ENCODE measurements around the gene LIN52. TPM values are rescaled to one million over a fixed set of nuclear protein-coding genes. Genes with fewer than 3 reads are reported as not detected.

The LIN52 gene
- polyA plus RNA-seq, 2 of the 4 experiments (the other 2 are of a cell fraction), result 9.3 to 10.8 TPM

DNA sequence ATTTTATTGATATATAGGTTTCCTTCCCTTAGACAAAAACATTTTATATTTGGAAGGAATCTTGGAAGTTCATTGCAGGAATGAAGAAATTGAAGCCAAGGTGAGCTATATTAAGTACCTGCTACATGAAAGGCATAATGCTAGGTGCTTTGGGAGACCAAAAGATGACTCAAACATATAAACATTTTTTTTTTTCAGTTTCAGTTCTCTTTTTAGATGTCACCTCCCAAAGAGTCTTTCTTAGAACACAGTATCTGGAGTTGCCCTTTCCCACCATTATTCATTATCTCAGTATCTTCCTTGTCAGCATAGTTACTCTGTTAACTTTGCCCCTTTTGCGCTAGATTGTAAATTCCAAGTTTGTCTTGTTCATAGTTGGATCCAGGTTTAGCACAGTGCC is 1.1 kb downstream of the LIN52 start:
- ChIA-PET CTCF (no interaction called here), POLR2A (no interaction called here)
- peak overlapping the region; percentile 92 for H3K4me2 ChIP-seq
- 97% methylated on average over 1 of the region's 1 CpG for WGBS (ENCODE audit: missing lambda C conversion rate)
- peaks cover 20% of the 10 kb centered on the region; the same call in 2 of the 3 replicates for H3K4me1 ChIP-seq
- peak overlapping the region; percentile 76 for H3K4me3 ChIP-seq
- TF ChIP-seq HES2 (IDR thresholded peaks at IDR 0.05) (no peak), FOSB (CRISPR knock-in tag; IDR thresholded peaks at IDR 0.05) (no peak), RAD21 (conservative IDR thresholded peaks at IDR 0.05 in 1 of 2, IDR thresholded peaks at IDR 0.05 in 1 of 2) (no peak), NPAS2 (CRISPR knock-in tag; IDR thresholded peaks at IDR 0.05; ENCODE audit: borderline replicate concordance) (no peak), BCL3 (IDR thresholded peaks at IDR 0.05) (no peak), HDAC2 (IDR thresholded peaks at IDR 0.05) (no peak), HEYL (CRISPR knock-in tag; IDR thresholded peaks at IDR 0.05) (no peak), MYC (IDR thresholded peaks at IDR 0.05; ENCODE audit: borderline replicate concordance, low read length) (no peak), NFE2L2 (conservative IDR thresholded peaks at IDR 0.05; ENCODE audit: low read length) (no peak), HOXB13 (CRISPR knock-in tag; IDR thresholded peaks at IDR 0.05; ENCODE audit: low read depth) (no peak), KDM1A (IDR thresholded peaks at IDR 0.05; ENCODE audit: low read depth) (no peak), HMGXB4 (CRISPR knock-in tag; IDR thresholded peaks at IDR 0.05; ENCODE audit: borderline replicate concordance) (no peak), PHF8 (IDR thresholded peaks at IDR 0.05; ENCODE audit: borderline replicate concordance, low read depth) (no peak), CBX2 (IDR thresholded peaks at IDR 0.05; ENCODE audit: borderline replicate concordance, low read depth) (no peak)
- TF ChIP-seq, protein P1, sequence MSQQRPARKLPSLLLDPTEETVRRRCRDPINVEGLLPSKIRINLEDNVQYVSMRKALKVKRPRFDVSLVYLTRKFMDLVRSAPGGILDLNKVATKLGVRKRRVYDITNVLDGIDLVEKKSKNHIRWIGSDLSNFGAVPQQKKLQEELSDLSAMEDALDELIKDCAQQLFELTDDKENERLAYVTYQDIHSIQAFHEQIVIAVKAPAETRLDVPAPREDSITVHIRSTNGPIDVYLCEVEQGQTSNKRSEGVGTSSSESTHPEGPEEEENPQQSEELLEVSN (IDR thresholded peaks at IDR 0.05; ENCODE audit: borderline replicate concordance, low read depth), result no peak
- DNase-seq (ENCODE audit: low read depth in 1 of 2, low spot score in 1 of 2) (no peak), FAIRE-seq (no peak), ATAC-seq (no peak)
- no peak overlapping the region for H3K27ac ChIP-seq
- H3K9me3 ChIP-seq, result no peaks in the 10 kb centered on the region

DNA sequence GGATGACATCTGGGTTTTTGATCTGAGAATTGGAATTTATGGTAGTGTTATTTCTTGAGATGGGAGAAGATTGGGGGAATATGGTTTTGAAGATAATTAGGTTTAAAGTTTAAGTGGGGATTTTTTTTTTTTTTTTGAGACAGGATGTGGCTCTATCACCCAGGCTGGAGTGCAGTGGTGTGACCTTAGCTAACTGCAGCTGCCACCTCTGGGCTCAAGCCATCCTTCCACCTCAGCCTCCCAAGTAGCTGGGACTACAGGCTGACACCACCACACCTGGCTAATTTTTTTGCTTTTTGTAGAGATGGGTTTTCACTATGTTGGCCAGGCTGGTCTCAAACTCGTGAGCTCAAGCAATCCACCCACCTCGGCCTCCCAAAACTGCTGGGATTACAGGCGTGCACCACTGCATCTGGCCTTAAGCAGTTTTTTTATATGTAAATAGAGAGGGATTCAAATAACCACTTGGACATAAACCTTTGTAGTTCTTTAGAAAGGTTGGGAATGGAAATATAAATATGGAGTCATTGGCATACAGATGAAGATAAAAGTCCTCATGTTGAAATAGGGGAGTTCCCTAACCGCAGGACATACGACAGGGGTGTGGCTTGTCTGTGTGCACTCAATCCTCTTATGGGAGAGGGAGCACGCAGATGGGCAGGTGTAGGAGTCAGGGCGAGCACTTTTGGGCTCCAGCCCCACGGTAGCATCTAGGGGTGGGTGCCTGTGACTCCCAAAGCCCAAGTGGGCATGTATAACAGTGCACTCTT is 4.7 kb downstream of the LIN52 start:
- WGBS (ENCODE audit: missing lambda C conversion rate), result 92% methylated on average over 8 of the region's 8 CpGs
- ChIA-PET CTCF (interaction anchor here (0.9 to 1.3 kb wide), 2 partner anchors 22 to 162 kb away, joined by 3 read pairs; no protein-coding TSS in a partner anchor), POLR2A (no interaction called here)
- Histone ChIP-seq H3K4me1 (peaks cover 7% of the 10 kb centered on the region; the same call in 1 of the 3 replicates), H3K27ac (no peak overlapping the region), H3K9me3 (no peaks in the 10 kb centered on the region), H3K4me2 (no peak overlapping the region), H3K4me3 (no peak overlapping the region)
- no peak for DNase-seq (ENCODE audit: low read depth in 1 of 2, low spot score in 1 of 2)
- TF ChIP-seq HOXB13 (CRISPR knock-in tag; IDR thresholded peaks at IDR 0.05; ENCODE audit: low read depth) (no peak), MYC (IDR thresholded peaks at IDR 0.05; ENCODE audit: borderline replicate concordance, low read length) (no peak), FOSL2 (IDR thresholded peaks at IDR 0.05) (no peak), FOSL2 (CRISPR knock-in tag; IDR thresholded peaks at IDR 0.05) (no peak), SMC3 (IDR thresholded peaks at IDR 0.05) (no peak)
- ATAC-seq, result no peak
- no peak for FAIRE-seq

- no peak overlapping the region for H3K4me3 ChIP-seq
These were observed 20.6 kb downstream of the LIN52 start for GRCh38 chr14:74105381-74105780.

More at GRCh38 chr14:74105381-74105780, 20.6 kb downstream of the LIN52 start:
- WGBS (ENCODE audit: missing lambda C conversion rate), result 90% methylated on average over 2 of the region's 2 CpGs
- Histone ChIP-seq H3K4me2 (no peak overlapping the region), H3K27ac (no peak overlapping the region), H3K4me1 (no peaks in the 10 kb centered on the region), H3K9me3 (no peaks in the 10 kb centered on the region)
- TF ChIP-seq KDM5A (IDR thresholded peaks at IDR 0.05), result no peak
- no peak for TF ChIP-seq CHD4 (IDR thresholded peaks at IDR 0.05; ENCODE audit: borderline replicate concordance)
- no peak for TF ChIP-seq POLR2A (IDR thresholded peaks at IDR 0.05; ENCODE audit: low read length)
- no peak for TF ChIP-seq NPAS2 (CRISPR knock-in tag; IDR thresholded peaks at IDR 0.05; ENCODE audit: borderline replicate concordance)
- no peak for TF ChIP-seq HDAC2 (IDR thresholded peaks at IDR 0.05)
- TF ChIP-seq BHLHE40 (IDR thresholded peaks at IDR 0.05; ENCODE audit: low read depth, low read length), result no peak
- no peak for TF ChIP-seq KDM1A (IDR thresholded peaks at IDR 0.05; ENCODE audit: low read depth)
- no peak for TF ChIP-seq SMC3 (IDR thresholded peaks at IDR 0.05)
- TF ChIP-seq FOXS1 (CRISPR knock-in tag; IDR thresholded peaks at IDR 0.05), result no peak
- TF ChIP-seq CBX2 (IDR thresholded peaks at IDR 0.05; ENCODE audit: borderline replicate concordance, low read depth), result no peak
- TF ChIP-seq, protein P2, sequence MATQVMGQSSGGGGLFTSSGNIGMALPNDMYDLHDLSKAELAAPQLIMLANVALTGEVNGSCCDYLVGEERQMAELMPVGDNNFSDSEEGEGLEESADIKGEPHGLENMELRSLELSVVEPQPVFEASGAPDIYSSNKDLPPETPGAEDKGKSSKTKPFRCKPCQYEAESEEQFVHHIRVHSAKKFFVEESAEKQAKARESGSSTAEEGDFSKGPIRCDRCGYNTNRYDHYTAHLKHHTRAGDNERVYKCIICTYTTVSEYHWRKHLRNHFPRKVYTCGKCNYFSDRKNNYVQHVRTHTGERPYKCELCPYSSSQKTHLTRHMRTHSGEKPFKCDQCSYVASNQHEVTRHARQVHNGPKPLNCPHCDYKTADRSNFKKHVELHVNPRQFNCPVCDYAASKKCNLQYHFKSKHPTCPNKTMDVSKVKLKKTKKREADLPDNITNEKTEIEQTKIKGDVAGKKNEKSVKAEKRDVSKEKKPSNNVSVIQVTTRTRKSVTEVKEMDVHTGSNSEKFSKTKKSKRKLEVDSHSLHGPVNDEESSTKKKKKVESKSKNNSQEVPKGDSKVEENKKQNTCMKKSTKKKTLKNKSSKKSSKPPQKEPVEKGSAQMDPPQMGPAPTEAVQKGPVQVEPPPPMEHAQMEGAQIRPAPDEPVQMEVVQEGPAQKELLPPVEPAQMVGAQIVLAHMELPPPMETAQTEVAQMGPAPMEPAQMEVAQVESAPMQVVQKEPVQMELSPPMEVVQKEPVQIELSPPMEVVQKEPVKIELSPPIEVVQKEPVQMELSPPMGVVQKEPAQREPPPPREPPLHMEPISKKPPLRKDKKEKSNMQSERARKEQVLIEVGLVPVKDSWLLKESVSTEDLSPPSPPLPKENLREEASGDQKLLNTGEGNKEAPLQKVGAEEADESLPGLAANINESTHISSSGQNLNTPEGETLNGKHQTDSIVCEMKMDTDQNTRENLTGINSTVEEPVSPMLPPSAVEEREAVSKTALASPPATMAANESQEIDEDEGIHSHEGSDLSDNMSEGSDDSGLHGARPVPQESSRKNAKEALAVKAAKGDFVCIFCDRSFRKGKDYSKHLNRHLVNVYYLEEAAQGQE (IDR thresholded peaks at IDR 0.05), result no peak
- FAIRE-seq (no peak), DNase-seq (ENCODE audit: low read depth in 1 of 2, low spot score in 1 of 2) (no peak), ATAC-seq (no peak)
- ChIA-PET POLR2A (no interaction called here), CTCF (interaction anchor here (0.6 to 2.7 kb wide), 3 partner anchors 146 to 1200 kb away, joined by 3 to 7 read pairs (median 4); no protein-coding TSS in a partner anchor)
